SU-DHL-6 (cell line): Measurements from ENCODE around the gene RASSF3.

ENCODE experiments used
- CTCF ChIP-seq: fragments of 200-600 bp; sonication (generic); IDR thresholded peaks from one replicate; pipeline ENCODE4 v1.5.1; 2017; ENCODE audit warnings: antibody characterized with exemption, mild to moderate bottlenecking, low read length, moderate library complexity; ENCODE audit not compliant: insufficient read depth, poor library complexity, severe bottlenecking
- EZH2phosphoT487 ChIP-seq: fragments of 200-600 bp; sonication (generic), shearing (Covaris generic); conservative IDR thresholded peaks from 2 replicates; pipeline ENCODE4 v1.6.1; 2018; ENCODE audit warnings: mild to moderate bottlenecking, antibody characterized with exemption, low read length, moderate library complexity, mixed read lengths

- TF ChIP-seq CTCF (no peak), EZH2phosphoT487 (no peak)
Measured at GRCh38 chr12:64610079-64610659, at the start of gene RASSF3.
